Smooth muscle cell of bladder (primary cell): ENCODE data around the gene SST. TPM values are rescaled to one million over a fixed set of nuclear protein-coding genes. Genes with fewer than 3 reads are reported as not detected.

Experiments used
- total RNA-seq: library from RNA; depleted of rRNA; stranded (reverse); fragments of >200 nt; gene quantifications from 2 replicates; pipeline ENCODE4 v1.2.3, GENCODE V29; 2014

The SST gene
- not detected in 2 replicates for total RNA-seq

DNA sequence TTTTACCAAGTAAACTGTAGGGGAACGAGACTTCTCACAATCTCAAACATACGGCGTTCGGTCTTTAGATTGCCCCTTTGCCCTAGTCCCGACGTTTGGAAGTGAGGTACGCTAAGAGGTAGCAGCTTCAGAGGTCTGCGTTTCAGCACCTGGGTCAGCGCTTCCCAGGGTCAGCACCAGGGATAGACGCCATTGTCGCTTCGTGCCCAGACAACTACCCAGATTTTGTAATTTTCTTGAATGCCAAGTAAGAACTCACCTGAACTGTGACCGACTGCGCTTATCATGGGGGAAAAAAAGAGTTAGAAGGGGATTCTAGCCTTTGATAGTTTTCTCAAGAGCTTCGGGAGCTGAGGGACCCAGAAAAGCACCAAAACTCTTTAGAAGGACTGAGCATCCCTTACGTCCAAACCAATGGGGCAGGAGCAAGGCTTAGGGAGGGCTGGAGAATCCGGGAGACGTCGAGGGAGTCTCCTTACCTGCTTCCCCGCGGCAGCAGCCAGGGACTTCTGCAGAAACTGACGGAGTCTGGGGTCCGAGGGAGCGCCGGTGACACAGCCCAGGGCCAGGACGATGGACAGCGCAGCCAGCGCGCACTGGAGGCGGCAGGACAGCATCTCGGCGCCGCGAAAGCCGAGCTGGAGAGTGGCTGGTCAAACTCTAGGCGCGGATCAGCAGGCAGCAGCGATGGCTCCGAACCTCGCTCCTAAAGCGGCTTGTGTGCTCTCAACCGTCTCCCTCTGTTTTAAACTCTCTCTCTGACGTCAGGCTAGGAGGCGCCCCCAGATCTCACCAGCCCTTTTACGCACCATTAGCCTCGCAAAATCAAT is at the start of gene SST:
SST (minus strand) TSS at position 720 of the 830 bp plus-strand sequence; CDS start at position 617, 103 bp downstream.

GRCh38 chr3:187702507-187703033 is 32.4 kb upstream of the SST start, which contains the start of gene RTP2:
Gene RTP2 (minus strand): TSS chr3:187702557. CDS start chr3:187702128, 429 bp downstream.

Other genes with a start within 250 kb of the SST start
- not detected in 2 replicates for gene RTP2, start 32.2 kb upstream of the SST start, total RNA-seq
- 16.8 and 30.1 TPM in 2 replicates for gene BCL6, start 75.1 kb upstream of the SST start, total RNA-seq